Ascending aorta (tissue), 2 donors: ENCODE data around the gene TBC1D4. TPM values are rescaled to one million over a fixed set of nuclear protein-coding genes. Genes with fewer than 3 reads are reported as not detected.
"Not testable (repeated sequence)": the region's sequence is repeated elsewhere in the genome, so short reads cannot be mapped to it uniquely, and the experiment has no call there.

Experiments used
- DNase-seq, 2 donors: peaks; one replicate each; pipeline ENCODE4 v3.0.0-alpha.2; 2019; ENCODE audit warnings: low spot score in 2 of 2
- H3K27ac ChIP-seq, 2 donors: fragments of 200-600 bp; sonication (generic); one replicate each; pipeline ENCODE4 v1.5.1; 2016 to 2017; ENCODE audit warnings: mild to moderate bottlenecking in 1 of 2
- H3K27me3 ChIP-seq: fragments of 200-600 bp; sonication (generic); one replicate; pipeline ENCODE4 v1.5.1; 2017
- H3K36me3 ChIP-seq, 2 donors: fragments of 200-600 bp; sonication (generic); one replicate each; pipeline ENCODE4 v1.5.1; 2016
- H3K4me1 ChIP-seq, 2 donors: fragments of 200-600 bp; sonication (generic); one replicate each; pipeline ENCODE4 v1.5.1; 2016 to 2017; ENCODE audit warnings: mild to moderate bottlenecking in 1 of 2
- H3K4me3 ChIP-seq, 2 donors: fragments of 200-600 bp; sonication (generic); one replicate each; pipeline ENCODE4 v1.5.1; 2016 to 2017; ENCODE audit warnings: mild to moderate bottlenecking in 1 of 2
- H3K9me3 ChIP-seq, 2 donors: fragments of 200-600 bp; sonication (generic); one replicate each; pipeline ENCODE4 v1.5.1; 2016
- intact Hi-C: fragments of 100-400 bp; cut with DNase I; formaldehyde crosslinking; loops from one replicate; pipeline ENCODE4 v1.15.1; 2023
- total RNA-seq: library from RNA; depleted of rRNA; stranded (reverse); fragments of >200 nt; gene quantifications from one replicate; pipeline ENCODE4 v1.1.0, GENCODE V29; 2016
- TF ChIP-seq, protein P1 (sequence below), 3 experiments: fragments of 200-600 bp in 2 of 3; fragments of 450-650 bp in 1 of 3; sonication (generic) in 2 of 3; IDR thresholded peaks; one replicate each; pipeline ENCODE4 v1.5.1; 2016 to 2019; ENCODE audit warnings: antibody characterized with exemption in 3 of 3, mild to moderate bottlenecking in 1 of 3, moderate library complexity in 1 of 3

The TBC1D4 gene
- total RNA-seq, 1 donor from 2014 or later: 9.5 TPM

DNA sequence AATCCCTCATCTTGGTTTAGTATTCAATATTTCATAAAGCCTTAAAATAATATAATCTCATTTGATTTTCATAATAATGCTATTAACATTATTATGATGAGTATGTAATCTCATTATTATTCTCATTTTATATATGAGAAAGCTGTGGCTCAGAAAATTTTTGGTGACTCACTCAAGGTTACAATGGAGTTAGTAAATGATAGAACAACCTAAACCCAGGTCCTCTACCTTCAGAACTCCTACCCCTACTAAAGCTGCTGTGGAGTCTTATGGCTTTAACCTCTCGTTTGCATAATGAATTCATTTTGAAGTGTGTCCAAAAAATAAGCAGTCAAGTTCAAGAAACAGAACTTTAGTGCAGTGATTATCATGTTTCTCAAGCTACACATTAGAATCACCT, 226.3 kb downstream of the TBC1D4 start:
- no peaks in the 10 kb centered on the region for H3K36me3 ChIP-seq
- TF ChIP-seq, protein P1, sequence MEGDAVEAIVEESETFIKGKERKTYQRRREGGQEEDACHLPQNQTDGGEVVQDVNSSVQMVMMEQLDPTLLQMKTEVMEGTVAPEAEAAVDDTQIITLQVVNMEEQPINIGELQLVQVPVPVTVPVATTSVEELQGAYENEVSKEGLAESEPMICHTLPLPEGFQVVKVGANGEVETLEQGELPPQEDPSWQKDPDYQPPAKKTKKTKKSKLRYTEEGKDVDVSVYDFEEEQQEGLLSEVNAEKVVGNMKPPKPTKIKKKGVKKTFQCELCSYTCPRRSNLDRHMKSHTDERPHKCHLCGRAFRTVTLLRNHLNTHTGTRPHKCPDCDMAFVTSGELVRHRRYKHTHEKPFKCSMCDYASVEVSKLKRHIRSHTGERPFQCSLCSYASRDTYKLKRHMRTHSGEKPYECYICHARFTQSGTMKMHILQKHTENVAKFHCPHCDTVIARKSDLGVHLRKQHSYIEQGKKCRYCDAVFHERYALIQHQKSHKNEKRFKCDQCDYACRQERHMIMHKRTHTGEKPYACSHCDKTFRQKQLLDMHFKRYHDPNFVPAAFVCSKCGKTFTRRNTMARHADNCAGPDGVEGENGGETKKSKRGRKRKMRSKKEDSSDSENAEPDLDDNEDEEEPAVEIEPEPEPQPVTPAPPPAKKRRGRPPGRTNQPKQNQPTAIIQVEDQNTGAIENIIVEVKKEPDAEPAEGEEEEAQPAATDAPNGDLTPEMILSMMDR (IDR thresholded peaks at IDR 0.05): no peak
- H3K27me3 ChIP-seq: no peaks in the 10 kb centered on the region
- no peaks in the 10 kb centered on the region for H3K4me1 ChIP-seq
- H3K27ac ChIP-seq: no peak overlapping the region
- H3K4me3 ChIP-seq: no peak overlapping the region
- no peak for DNase-seq
- intact Hi-C loops: no loop called here
- H3K9me3 ChIP-seq: no peaks in the 10 kb centered on the region

DNA sequence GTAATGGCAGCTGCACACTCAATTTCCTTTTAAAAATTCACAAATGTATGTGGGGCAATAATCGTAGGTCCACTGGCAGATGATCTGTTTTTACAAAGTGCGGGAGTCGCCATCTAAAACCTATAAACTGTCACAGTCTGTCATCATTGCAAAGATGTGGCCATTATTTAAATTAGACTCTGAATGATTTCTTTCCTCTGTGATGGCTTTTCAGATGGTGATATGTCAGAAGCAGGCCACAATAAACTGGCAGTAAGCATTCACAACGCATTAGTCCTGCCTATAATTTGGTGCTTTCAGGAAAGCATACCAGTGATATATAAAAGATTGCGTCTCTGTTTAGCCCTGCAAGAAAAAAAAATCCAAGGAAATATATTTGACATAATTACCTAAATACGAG, 226.8 kb downstream of the TBC1D4 start:
- H3K4me3 ChIP-seq: no peak overlapping the region
- no peaks in the 10 kb centered on the region for H3K9me3 ChIP-seq
- no peaks in the 10 kb centered on the region for H3K4me1 ChIP-seq
- H3K27me3 ChIP-seq: no peaks in the 10 kb centered on the region
- no peaks in the 10 kb centered on the region for H3K36me3 ChIP-seq
- DNase-seq: no peak
- TF ChIP-seq, protein P1 (IDR thresholded peaks at IDR 0.05): no peak
- intact Hi-C loops: no loop called here
- H3K27ac ChIP-seq: no peak overlapping the region

GRCh38 chr13:75251188-75251587, 230.8 kb downstream of the TBC1D4 start:
- Histone ChIP-seq H3K4me1 (no peaks in the 10 kb centered on the region), H3K9me3 (no peaks in the 10 kb centered on the region), H3K27me3 (no peaks in the 10 kb centered on the region), H3K27ac (no peak overlapping the region), H3K36me3 (no peaks in the 10 kb centered on the region), H3K4me3 (no peak overlapping the region)
- DNase-seq: no peak
- TF ChIP-seq, protein P1 (IDR thresholded peaks at IDR 0.05): no peak
- intact Hi-C loops: no loop called here

GRCh38 chr13:75250526-75251178, 231.3 kb downstream of the TBC1D4 start:
- no peaks in the 10 kb centered on the region for H3K27me3 ChIP-seq
- intact Hi-C loops: no loop called here
- TF ChIP-seq, protein P1 (IDR thresholded peaks at IDR 0.05): no peak
- DNase-seq: no peak
- H3K4me1 ChIP-seq: no peaks in the 10 kb centered on the region
- no peaks in the 10 kb centered on the region for H3K9me3 ChIP-seq
- H3K27ac ChIP-seq: no peak overlapping the region
- no peak overlapping the region for H3K4me3 ChIP-seq
- no peaks in the 10 kb centered on the region for H3K36me3 ChIP-seq

DNA sequence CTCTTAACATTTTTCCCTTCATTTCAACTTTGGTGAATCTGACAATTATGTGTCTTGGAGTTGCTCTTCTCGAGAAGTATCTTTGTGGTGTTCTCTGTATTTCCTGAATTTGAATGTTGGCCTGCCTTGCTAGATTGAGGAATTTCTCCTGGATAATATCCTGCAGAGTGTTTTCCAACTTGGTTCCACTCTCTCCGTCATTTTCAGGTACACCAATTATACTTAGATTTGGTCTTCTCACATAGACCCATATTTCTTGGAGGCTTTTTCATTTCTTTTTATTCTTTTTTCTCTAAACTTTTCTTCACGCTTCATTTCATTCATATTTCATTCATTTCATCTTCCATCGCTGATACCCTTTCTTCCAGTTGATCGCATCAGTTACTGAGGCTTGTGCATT, 236.4 kb downstream of the TBC1D4 start:
- H3K27ac ChIP-seq, H3K4me1 ChIP-seq, H3K36me3 ChIP-seq, H3K4me3 ChIP-seq, DNase-seq, H3K9me3 ChIP-seq, H3K27me3 ChIP-seq, intact Hi-C loops: not testable (repeated sequence)

- H3K4me1 ChIP-seq, H3K36me3 ChIP-seq, DNase-seq, H3K27ac ChIP-seq, H3K9me3 ChIP-seq, H3K27me3 ChIP-seq, H3K4me3 ChIP-seq, intact Hi-C loops: not testable (repeated sequence)
Observed at GRCh38 chr13:75240240-75240639, 241.7 kb downstream of the TBC1D4 start.

- H3K4me1 ChIP-seq: no peaks in the 10 kb centered on the region
- intact Hi-C loops: no loop called here
- no peaks in the 10 kb centered on the region for H3K36me3 ChIP-seq
- no peak for DNase-seq
- H3K4me3 ChIP-seq: no peak overlapping the region
- no peak overlapping the region for H3K27ac ChIP-seq
- H3K27me3 ChIP-seq: no peaks in the 10 kb centered on the region
- TF ChIP-seq, protein P1 (IDR thresholded peaks at IDR 0.05): no peak
- H3K9me3 ChIP-seq: no peaks in the 10 kb centered on the region
Observed at GRCh38 chr13:75236774-75237173, 245.2 kb downstream of the TBC1D4 start.
